Measurements from ENCODE around the gene FNIP2. TPM values are rescaled to one million over a fixed set of nuclear protein-coding genes. Genes with fewer than 3 reads are reported as not detected.

FNIP2 gene
- total RNA-seq, 6 donors from 2014 or later = 70.4 to 103 (median 83.2) TPM

DNA sequence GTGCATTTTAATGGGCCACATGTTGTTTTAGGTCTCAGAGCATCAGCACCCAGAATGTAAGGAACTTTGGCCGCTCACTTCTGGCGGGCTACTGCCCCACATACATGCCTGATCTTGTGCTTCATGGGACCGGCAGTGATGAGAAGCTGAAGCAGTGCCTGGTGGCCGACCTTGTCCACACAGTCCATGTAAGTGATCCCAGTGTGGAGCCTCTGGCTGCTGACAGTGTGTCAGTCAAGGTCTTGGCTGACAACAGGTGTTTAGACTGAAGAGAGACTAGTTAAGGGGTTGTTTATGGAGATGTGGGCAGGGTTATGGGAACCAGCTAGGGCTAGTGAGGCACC lies 101.4 kb downstream of the FNIP2 start:
- no peaks in the 10 kb centered on the region for H3K4me1 ChIP-seq
- no peaks in the 10 kb centered on the region for H3K27me3 ChIP-seq
- ATAC-seq (ENCODE audit: low FRiP score in 2 of 2) (peak in 1 of 2 donors; percentile 9), DNase-seq (no peak)
- peaks cover 25 to 46% (median 35%) of the 10 kb centered on the region in 4 donors for H3K36me3 ChIP-seq
- H3K27ac ChIP-seq = no peak overlapping the region
- no peak overlapping the region for H3K4me3 ChIP-seq
- 74 to 89% methylated on average over 4 of the region's 4 CpGs for WGBS, 2 donors
- H3K9me3 ChIP-seq = no peaks in the 10 kb centered on the region
- TF ChIP-seq EP300 (IDR thresholded peaks at IDR 0.05) (no peak), POLR2AphosphoS5 (IDR thresholded peaks at IDR 0.05) (no peak), POLR2A (IDR thresholded peaks at IDR 0.05) (no peak)
- TF ChIP-seq, protein P1, sequence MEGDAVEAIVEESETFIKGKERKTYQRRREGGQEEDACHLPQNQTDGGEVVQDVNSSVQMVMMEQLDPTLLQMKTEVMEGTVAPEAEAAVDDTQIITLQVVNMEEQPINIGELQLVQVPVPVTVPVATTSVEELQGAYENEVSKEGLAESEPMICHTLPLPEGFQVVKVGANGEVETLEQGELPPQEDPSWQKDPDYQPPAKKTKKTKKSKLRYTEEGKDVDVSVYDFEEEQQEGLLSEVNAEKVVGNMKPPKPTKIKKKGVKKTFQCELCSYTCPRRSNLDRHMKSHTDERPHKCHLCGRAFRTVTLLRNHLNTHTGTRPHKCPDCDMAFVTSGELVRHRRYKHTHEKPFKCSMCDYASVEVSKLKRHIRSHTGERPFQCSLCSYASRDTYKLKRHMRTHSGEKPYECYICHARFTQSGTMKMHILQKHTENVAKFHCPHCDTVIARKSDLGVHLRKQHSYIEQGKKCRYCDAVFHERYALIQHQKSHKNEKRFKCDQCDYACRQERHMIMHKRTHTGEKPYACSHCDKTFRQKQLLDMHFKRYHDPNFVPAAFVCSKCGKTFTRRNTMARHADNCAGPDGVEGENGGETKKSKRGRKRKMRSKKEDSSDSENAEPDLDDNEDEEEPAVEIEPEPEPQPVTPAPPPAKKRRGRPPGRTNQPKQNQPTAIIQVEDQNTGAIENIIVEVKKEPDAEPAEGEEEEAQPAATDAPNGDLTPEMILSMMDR (IDR thresholded peaks at IDR 0.05) = no peak

GRCh38 chr4:158870626-158871334 lies 102.0 kb downstream of the FNIP2 start:
- Histone ChIP-seq H3K36me3 (peaks cover 25 to 42% (median 35%) of the 10 kb centered on the region in 4 donors), H3K9me3 (no peaks in the 10 kb centered on the region), H3K4me3 (no peak overlapping the region), H3K4me1 (no peaks in the 10 kb centered on the region), H3K27ac (no peak overlapping the region), H3K27me3 (no peaks in the 10 kb centered on the region)
- TF ChIP-seq POLR2AphosphoS5 (IDR thresholded peaks at IDR 0.05) = no peak
- WGBS, 2 donors = 66 to 77% methylated on average over 8 of the region's 8 CpGs
- ATAC-seq (ENCODE audit: low FRiP score in 2 of 2) = peak in 1 of 2 donors; percentile 6
- no peak for DNase-seq

GRCh38 chr4:158871335-158871724 lies 102.5 kb downstream of the FNIP2 start:
- WGBS, 2 donors = 36 to 40% methylated on average over 3 of the region's 3 CpGs
- TF ChIP-seq, protein P1 (IDR thresholded peaks at IDR 0.05) = no peak
- TF ChIP-seq EP300 (IDR thresholded peaks at IDR 0.05) = no peak
- TF ChIP-seq POLR2A (IDR thresholded peaks at IDR 0.05) = no peak
- no peak for TF ChIP-seq POLR2AphosphoS5 (IDR thresholded peaks at IDR 0.05)
- Histone ChIP-seq H3K4me3 (no peak overlapping the region), H3K36me3 (peaks cover 25 to 45% (median 35%) of the 10 kb centered on the region in 4 donors), H3K27me3 (no peaks in the 10 kb centered on the region), H3K4me1 (no peaks in the 10 kb centered on the region), H3K9me3 (no peaks in the 10 kb centered on the region), H3K27ac (no peak overlapping the region)
- ATAC-seq (ENCODE audit: low FRiP score in 2 of 2) (no peak), DNase-seq (no peak)

- no peaks in the 10 kb centered on the region for H3K27me3 ChIP-seq
- TF ChIP-seq EP300 (IDR thresholded peaks at IDR 0.05) = no peak
- DNase-seq (no peak), ATAC-seq (ENCODE audit: low FRiP score in 2 of 2) (no peak)
- no peaks in the 10 kb centered on the region for H3K4me1 ChIP-seq
- H3K36me3 ChIP-seq = peaks cover 23 to 45% (median 32%) of the 10 kb centered on the region in 4 donors
- H3K27ac ChIP-seq = no peak overlapping the region
- no peaks in the 10 kb centered on the region for H3K9me3 ChIP-seq
- WGBS, 2 donors = 82 to 91% methylated on average over 4 of the region's 4 CpGs
- no peak overlapping the region for H3K4me3 ChIP-seq
Observed at GRCh38 chr4:158873795-158874401, 105.1 kb downstream of the FNIP2 start.

- no peaks in the 10 kb centered on the region for H3K9me3 ChIP-seq
- 96 to 97% methylated on average over 4 of the region's 4 CpGs for WGBS, 2 donors
Observed at GRCh38 chr4:158875026-158875425, 106.2 kb downstream of the FNIP2 start.

More at GRCh38 chr4:158875026-158875425, 106.2 kb downstream of the FNIP2 start:
- H3K4me3 ChIP-seq = no peak overlapping the region
- ATAC-seq (ENCODE audit: low FRiP score in 2 of 2) (no peak), DNase-seq (no peak)
- no peak overlapping the region for H3K27ac ChIP-seq
- H3K4me1 ChIP-seq = no peaks in the 10 kb centered on the region
- peaks cover 13 to 34% (median 24%) of the 10 kb centered on the region in 4 donors for H3K36me3 ChIP-seq
- TF ChIP-seq, protein P1 (IDR thresholded peaks at IDR 0.05) = no peak
- TF ChIP-seq POLR2AphosphoS5 (IDR thresholded peaks at IDR 0.05) (no peak), EP300 (IDR thresholded peaks at IDR 0.05) (no peak)
- H3K27me3 ChIP-seq = no peaks in the 10 kb centered on the region

Data from upper lobe of left lung (tissue), 6 donors.